Mesothelial cell of epicardium (in vitro differentiated cells): Measurements from ENCODE around the gene COPG2. TPM values are rescaled to one million over a fixed set of nuclear protein-coding genes. Genes with fewer than 3 reads are reported as not detected.
A peak's percentile ranks its signal among the peaks of the same experiment; 100 is the strongest.

Experiments
- DNase-seq, 2 experiments: peaks; one replicate each; pipeline ENCODE4 v3.0.0; 2021; ENCODE audit warnings: low spot score in 2 of 2; ENCODE audit not compliant: unreplicated experiment in 2 of 2
- H3K27ac Mint-ChIP-seq: 2 replicates; pipeline ENCODE4 v1.8.0; 2021; ENCODE audit warnings: mixed read lengths
- H3K27me3 Mint-ChIP-seq: 2 replicates; pipeline ENCODE4 v1.8.0; 2021; ENCODE audit warnings: low read depth, mixed read lengths
- H3K36me3 Mint-ChIP-seq: 2 replicates; pipeline ENCODE4 v1.8.0; 2021; ENCODE audit warnings: mixed read lengths
- H3K4me1 Mint-ChIP-seq: 2 replicates; pipeline ENCODE4 v1.8.0; 2021; ENCODE audit warnings: mixed read lengths
- H3K4me3 Mint-ChIP-seq: 2 replicates; pipeline ENCODE4 v1.8.0; 2021; ENCODE audit warnings: mild to moderate bottlenecking, moderate library complexity, mixed read lengths
- H3K9me3 Mint-ChIP-seq: 2 replicates; pipeline ENCODE4 v1.8.0; 2021; ENCODE audit warnings: mixed read lengths
- CTCF ChIP-seq: fragments of 200-600 bp; sonication (generic); IDR thresholded peaks from one replicate; pipeline ENCODE4 v1.5.0; 2021; ENCODE audit warnings: antibody characterized with exemption; ENCODE audit not compliant: unreplicated experiment
- total RNA-seq: library from RNA; stranded (reverse); gene quantifications from 3 replicates; pipeline ENCODE4 v1.2.1, GENCODE V29; 2021

COPG2 gene
- total RNA-seq, 1 donor from 2014 or later, result 54.1 TPM

GRCh38 chr7:130485734-130486113 lies 182.8 kb downstream of the COPG2 start:
- no peaks in the 10 kb centered on the region for H3K36me3 Mint-ChIP-seq
- DNase-seq, result no peak
- peak overlapping the region; percentile 91 for H3K27ac Mint-ChIP-seq
- H3K27me3 Mint-ChIP-seq, result no peaks in the 10 kb centered on the region
- peak overlapping the region; percentile 65 for H3K4me3 Mint-ChIP-seq
- no peak for TF ChIP-seq CTCF
- no peaks in the 10 kb centered on the region for H3K9me3 Mint-ChIP-seq
- H3K4me1 Mint-ChIP-seq, result peaks cover 84% of the 10 kb centered on the region

GRCh38 chr7:130483031-130483430 lies 185.5 kb downstream of the COPG2 start:
- Mint-ChIP-seq H3K27me3 (no peaks in the 10 kb centered on the region), H3K36me3 (peaks cover 3% of the 10 kb centered on the region)

GRCh38 chr7:130481898-130482297 lies 186.7 kb downstream of the COPG2 start:
- no peak for TF ChIP-seq CTCF
- Mint-ChIP-seq H3K9me3 (peaks cover 5% of the 10 kb centered on the region), H3K4me1 (peaks cover 53% of the 10 kb centered on the region), H3K27ac (peak overlapping the region; percentile 89), H3K4me3 (no peak overlapping the region), H3K27me3 (no peaks in the 10 kb centered on the region), H3K36me3 (peaks cover 3% of the 10 kb centered on the region)
- no peak for DNase-seq

More at GRCh38 chr7:130483031-130483430, 185.5 kb downstream of the COPG2 start:
- no peak for DNase-seq
- H3K4me3 Mint-ChIP-seq, result no peak overlapping the region
- H3K4me1 Mint-ChIP-seq, result peaks cover 59% of the 10 kb centered on the region
- TF ChIP-seq CTCF, result no peak
- peaks cover 5% of the 10 kb centered on the region for H3K9me3 Mint-ChIP-seq
- no peak overlapping the region for H3K27ac Mint-ChIP-seq

- peaks cover 5% of the 10 kb centered on the region for H3K9me3 Mint-ChIP-seq
- peaks cover 3% of the 10 kb centered on the region for H3K36me3 Mint-ChIP-seq
- no peak overlapping the region for H3K27ac Mint-ChIP-seq
- peaks cover 48% of the 10 kb centered on the region for H3K4me1 Mint-ChIP-seq
- DNase-seq, result no peak
- TF ChIP-seq CTCF, result no peak
- no peak overlapping the region for H3K4me3 Mint-ChIP-seq
- no peaks in the 10 kb centered on the region for H3K27me3 Mint-ChIP-seq
These were observed 188.7 kb downstream of the COPG2 start for GRCh38 chr7:130479716-130480400.

- H3K36me3 Mint-ChIP-seq, result peaks cover 3% of the 10 kb centered on the region
- peaks cover 5% of the 10 kb centered on the region for H3K9me3 Mint-ChIP-seq
- H3K4me1 Mint-ChIP-seq, result peaks cover 45% of the 10 kb centered on the region
- no peak overlapping the region for H3K27ac Mint-ChIP-seq
- H3K27me3 Mint-ChIP-seq, result no peaks in the 10 kb centered on the region
- no peak overlapping the region for H3K4me3 Mint-ChIP-seq
- DNase-seq, result no peak
- no peak for TF ChIP-seq CTCF
These were observed 189.6 kb downstream of the COPG2 start for GRCh38 chr7:130478991-130479390.
